HG03521 (cell line): ENCODE data around the gene TPST1.
"Not testable (repeated sequence)": the region's sequence is repeated elsewhere in the genome, so short reads cannot be mapped to it uniquely, and the experiment has no call there.

Experiments
- ATAC-seq: cut with Tn5 transposase; IDR thresholded peaks from one replicate; pipeline ENCODE4 v1.9.1; 2021; ENCODE audit warnings: mild to moderate bottlenecking, moderate library complexity; ENCODE audit not compliant: unreplicated experiment

TPST1 gene

DNA sequence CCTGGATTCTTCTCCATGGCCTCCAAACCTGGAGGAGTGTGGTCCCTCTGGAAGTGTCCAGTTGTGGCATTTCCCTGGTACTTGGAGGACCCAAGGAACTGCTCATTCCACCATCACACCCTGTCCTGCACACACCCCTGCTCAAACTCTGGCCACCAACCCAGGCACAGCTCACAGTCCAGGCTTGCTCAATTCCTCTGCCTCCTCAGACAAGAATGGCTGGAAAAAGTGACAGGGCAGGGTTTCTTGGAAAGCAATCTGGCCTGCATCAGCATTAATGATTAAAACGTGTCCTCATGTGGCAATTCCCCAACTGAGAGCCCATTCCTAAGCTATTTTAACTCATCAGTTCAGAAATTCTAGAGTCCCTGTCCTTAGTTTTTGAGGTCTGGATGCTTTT is 17.2 kb upstream of the TPST1 start:
- no peak for ATAC-seq

GRCh38 chr7:66188645-66189044 is 16.5 kb upstream of the TPST1 start:
- ATAC-seq: no peak

- ATAC-seq: no peak
Measured at GRCh38 chr7:66189695-66190503, 15.2 kb upstream of the TPST1 start.

DNA sequence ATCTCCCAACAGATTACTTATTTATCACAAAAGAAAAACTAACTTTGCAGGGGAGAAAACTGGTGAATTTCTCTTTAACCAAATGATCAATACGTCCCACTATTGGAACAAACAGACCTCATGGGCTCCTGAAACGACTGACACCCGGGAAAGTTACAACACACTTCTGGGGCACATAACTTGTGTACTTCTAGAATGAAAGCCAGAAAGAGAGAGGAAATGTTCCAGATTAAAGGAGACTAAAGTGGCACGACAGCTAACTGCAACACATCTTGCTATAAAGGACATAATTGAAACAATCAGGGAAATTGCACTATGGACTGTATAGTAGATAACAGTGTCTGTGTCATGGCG is 14.7 kb upstream of the TPST1 start:
- no peak for ATAC-seq

DNA sequence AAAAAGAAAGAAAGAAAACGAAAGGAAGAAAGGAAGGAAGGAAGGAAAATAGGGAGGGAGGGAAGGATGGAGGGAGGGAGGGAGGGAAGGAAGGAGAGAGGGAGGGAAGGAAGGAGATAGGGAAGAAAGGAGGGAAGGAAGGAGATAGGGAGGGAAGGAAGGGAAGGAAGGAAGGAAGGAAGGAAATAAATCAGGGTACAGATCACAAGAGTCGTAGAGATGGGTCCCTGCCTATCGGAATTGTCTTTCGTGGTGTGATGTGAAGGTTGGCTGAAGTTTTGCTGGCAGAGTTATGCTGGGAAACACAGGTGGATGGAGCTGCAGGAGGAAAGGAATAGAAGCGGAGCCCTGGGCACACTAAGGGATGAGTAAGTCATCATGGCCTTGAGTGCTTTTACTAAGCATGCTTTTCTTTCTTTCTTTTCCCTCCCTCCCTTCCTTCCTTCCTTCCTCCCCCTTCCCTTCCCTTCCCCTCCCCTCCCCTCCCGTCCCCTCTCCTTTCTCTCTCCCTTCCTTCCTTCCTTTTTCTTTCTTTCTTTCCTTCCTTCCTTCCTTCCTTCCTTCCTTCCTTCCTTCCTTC is 11.9 kb upstream of the TPST1 start:
- no peak for ATAC-seq

GRCh38 chr7:66198469-66198868 is 6.7 kb upstream of the TPST1 start:
- no peak for ATAC-seq

DNA sequence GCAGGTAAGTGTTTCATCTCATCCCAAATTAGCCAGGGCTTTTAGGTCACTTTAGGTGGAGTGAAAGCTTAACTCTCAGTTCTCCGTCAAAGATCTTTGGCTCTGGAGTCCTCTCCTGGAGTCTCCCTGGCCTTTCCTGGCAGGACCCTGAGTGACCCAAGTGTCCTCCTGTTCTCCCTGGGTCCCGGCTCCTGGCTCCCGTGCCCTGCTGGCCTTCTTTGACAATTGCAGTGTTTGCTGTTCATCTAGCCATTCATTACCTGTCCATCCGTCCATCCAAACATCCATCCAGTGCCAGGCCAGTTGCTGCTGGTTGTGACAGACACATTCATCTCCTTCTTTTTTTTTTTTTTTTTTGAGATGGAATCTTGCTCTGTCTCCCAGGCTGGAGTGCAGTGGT is 6.2 kb upstream of the TPST1 start:
- ATAC-seq: no peak

- ATAC-seq: no peak
Measured at GRCh38 chr7:66202441-66202840, 2.7 kb upstream of the TPST1 start.

GRCh38 chr7:66205741-66206090 is 582 bp downstream of the TPST1 start:
- no peak for ATAC-seq

GRCh38 chr7:66206119-66206933 is 1.2 kb downstream of the TPST1 start:
- no peak for ATAC-seq

- ATAC-seq: no peak
Measured at GRCh38 chr7:66206934-66207240, 1.8 kb downstream of the TPST1 start.

DNA sequence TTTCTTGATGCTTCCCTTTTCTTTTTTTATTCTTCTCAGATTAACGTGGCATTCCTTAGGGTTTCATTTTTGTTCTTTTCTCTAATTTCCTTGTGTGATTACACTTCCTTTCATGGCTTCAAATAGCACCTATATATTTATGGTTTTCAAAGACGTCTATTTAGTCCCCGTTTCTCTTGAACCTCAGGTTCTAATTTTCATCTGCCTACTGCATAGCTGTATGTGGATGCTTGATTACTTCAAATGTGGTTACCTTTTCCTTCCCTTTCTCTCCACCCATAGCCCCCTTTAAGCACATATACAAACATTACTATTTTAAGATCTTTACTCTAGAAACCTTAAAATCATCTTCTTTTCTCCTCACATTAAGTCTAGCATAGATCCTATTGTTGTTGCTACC is 2.4 kb downstream of the TPST1 start:
- no peak for ATAC-seq

DNA sequence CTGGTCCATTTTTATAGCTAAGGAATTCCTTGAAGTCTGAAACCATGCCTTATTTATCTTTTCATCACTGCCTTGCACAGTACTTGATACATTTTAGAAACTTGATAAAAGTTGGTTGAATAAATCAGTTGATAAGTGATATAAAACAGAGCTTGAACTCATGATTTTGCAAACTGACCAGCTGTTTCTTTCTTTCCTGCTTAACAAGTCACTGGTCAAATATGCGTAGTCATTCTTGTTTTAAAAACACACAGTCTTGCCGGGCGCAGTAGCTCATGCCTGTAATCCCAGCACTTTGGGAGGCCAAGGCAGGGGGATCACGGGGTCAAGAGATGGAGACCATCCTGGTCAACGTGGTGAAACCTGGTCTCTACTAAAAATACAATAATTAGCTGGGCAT is 6.3 kb downstream of the TPST1 start:
- no peak for ATAC-seq

DNA sequence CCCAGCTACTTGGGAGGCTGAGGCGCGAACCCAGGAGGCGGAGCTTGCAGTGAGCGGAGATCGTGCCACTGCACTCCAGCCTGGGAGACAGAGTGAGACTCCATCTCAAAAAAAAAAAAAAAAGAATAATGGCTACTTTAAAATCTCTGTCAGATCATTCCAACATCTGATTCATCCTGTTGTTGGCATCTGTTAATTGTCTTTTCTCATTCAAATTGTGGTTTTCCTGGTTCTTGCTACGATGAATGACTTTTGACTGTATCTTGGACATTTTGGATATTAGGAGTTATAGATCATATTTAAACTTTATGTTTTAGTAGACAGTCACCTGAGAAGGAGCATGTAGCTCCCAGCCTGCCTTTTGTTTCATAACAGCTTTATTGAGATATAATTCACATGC is 8.5 kb downstream of the TPST1 start:
- ATAC-seq: no peak

DNA sequence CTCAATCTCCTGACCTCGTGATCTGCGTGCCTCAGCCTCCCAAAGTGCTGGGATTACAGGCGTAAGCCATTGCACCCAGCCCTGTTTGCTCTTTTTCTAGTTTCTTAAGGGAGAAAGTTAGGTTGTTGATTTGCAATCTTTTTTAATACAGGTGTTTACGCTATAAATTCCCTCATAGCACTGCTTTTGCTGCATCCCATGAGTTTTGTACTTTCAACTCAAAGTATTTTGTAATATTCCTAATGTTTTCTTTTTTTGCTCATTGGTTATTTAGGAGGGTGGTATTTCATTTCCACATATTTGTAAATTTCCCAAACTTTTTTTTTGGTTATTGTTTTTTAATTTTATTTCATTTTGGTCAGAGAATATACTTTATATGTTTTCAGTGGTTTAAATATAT is 11.6 kb downstream of the TPST1 start:
- no peak for ATAC-seq

- no peak for ATAC-seq
Measured at GRCh38 chr7:66219805-66220204, 14.7 kb downstream of the TPST1 start.

DNA sequence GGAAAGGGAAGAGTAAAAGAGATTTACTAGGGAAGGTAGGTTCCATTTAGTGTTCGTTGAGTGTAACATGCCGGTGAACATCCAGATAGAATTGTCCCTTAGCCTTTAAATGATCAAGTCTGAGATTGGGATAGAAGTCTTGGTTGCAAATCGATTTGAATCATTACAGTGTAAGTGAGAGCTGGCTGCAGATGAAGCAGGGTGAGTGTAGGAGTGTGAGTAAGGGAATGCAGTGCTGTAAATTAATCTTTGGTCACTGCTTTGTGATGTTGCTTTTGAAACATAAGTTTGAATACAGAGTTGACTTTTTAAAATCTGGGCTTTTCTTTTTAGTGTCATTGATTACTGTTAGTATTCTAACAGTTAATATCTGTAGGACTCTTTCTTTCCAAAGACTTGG is 16.3 kb downstream of the TPST1 start:
- ATAC-seq: no peak

DNA sequence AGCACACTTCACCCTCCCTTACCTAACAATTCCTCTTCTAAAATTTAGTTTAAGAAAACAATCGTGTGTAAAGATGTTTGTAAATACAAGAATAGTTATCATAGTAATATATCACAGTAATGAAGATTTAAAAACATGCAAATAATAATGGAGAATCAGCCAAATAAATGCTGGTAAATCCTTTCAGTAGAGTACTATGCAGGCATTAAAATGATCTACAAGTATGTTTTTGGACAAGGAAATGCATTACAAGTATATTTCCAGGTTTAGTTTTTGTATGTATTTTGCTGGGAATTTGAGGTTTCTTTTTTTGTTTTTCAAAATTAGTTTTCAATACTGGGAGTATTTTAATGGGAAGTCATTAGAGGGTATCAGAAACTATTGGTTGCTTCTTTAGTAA is 22.7 kb downstream of the TPST1 start:
- no peak for ATAC-seq

DNA sequence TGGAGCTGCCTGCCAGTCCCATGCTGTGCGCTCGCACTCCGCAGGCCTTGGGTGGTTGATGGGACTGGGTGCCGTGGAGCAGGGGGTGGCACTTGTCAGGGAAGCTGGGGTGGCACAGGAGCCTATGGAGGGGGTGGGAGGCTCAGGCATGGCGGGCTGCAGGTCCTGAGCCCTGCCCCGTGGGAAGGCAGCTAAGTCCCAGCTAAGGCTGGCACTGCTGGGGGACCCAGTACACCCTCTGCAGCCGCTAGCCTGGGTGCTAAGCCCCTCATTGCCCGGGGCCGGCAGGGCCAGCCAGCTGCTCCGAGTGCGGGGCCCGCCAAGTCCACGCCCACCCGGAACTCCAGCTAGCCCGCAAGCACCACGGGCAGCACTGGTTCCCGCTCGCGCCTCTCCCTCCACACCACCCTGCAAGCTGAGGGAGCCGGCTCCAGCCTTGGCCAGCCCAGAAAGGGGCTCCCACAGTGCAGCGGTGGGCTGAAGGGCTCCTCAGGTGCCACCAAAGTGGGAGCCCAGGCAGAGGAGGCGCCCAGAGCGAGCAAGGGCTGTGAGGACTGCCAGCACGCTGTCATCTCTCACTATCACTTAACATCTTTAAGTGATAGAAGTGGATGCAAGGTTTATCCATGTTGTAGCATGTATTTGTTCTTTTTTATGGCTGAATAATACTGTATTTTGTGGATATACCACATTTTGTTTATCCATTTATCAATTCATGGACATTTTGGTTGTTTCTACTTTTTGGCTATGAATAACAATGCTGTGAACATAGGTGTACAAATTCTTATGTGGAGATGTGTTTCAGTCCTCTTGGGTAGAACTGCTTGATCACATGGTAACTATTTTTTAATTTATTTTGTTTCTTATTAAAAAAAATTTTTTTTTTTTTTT is 26.4 kb downstream of the TPST1 start:
- not testable (repeated sequence) for ATAC-seq

GRCh38 chr7:66233638-66234037 is 28.5 kb downstream of the TPST1 start:
- no peak for ATAC-seq

GRCh38 chr7:66236713-66237303 is 31.7 kb downstream of the TPST1 start:
- ATAC-seq: no peak
